ENCODE measurements around the gene DHX58. TPM values are rescaled to one million over a fixed set of nuclear protein-coding genes. Genes with fewer than 3 reads are reported as not detected.

Gene DHX58
- total RNA-seq, 1 experiment from 2014 or later: 9.7 TPM

GRCh38 chr17:42087736-42088705, 24.5 kb downstream of the DHX58 start:
- intact Hi-C loops (cut with micrococcal nuclease; ENCODE audit: unreplicated experiment) (no loop called here), in situ Hi-C loops (cut with HindIII; ENCODE audit: low pct_unique_long_range_greater_than_20kb, low sequenced_read_pairs) (no loop called here)
- CTCF ChIA-PET: no interaction called here
- POLR2A ChIA-PET: interaction anchor here (0.6 kb wide), 1 partner anchor 33 kb away, joined by 3 read pairs; the partner anchor contains the start of gene KAT2A
- no peaks in the 10 kb centered on the region for H3K9me3 ChIP-seq (ENCODE audit: control insufficient read depth, insufficient read depth, low read depth, low read length)
- TF ChIP-seq CTCF (IDR thresholded peaks at IDR 0.05) (no peak), SIN3A (IDR thresholded peaks at IDR 0.05; ENCODE audit: borderline replicate concordance, insufficient read depth, low read depth, low read length) (no peak), POLR2AphosphoS5 (IDR thresholded peaks at IDR 0.05; ENCODE audit: low read depth, low read length) (no peak), TCF7L2 (IDR thresholded peaks at IDR 0.05; ENCODE audit: low read depth, low read length) (no peak)
- TF ChIP-seq, protein P1, sequence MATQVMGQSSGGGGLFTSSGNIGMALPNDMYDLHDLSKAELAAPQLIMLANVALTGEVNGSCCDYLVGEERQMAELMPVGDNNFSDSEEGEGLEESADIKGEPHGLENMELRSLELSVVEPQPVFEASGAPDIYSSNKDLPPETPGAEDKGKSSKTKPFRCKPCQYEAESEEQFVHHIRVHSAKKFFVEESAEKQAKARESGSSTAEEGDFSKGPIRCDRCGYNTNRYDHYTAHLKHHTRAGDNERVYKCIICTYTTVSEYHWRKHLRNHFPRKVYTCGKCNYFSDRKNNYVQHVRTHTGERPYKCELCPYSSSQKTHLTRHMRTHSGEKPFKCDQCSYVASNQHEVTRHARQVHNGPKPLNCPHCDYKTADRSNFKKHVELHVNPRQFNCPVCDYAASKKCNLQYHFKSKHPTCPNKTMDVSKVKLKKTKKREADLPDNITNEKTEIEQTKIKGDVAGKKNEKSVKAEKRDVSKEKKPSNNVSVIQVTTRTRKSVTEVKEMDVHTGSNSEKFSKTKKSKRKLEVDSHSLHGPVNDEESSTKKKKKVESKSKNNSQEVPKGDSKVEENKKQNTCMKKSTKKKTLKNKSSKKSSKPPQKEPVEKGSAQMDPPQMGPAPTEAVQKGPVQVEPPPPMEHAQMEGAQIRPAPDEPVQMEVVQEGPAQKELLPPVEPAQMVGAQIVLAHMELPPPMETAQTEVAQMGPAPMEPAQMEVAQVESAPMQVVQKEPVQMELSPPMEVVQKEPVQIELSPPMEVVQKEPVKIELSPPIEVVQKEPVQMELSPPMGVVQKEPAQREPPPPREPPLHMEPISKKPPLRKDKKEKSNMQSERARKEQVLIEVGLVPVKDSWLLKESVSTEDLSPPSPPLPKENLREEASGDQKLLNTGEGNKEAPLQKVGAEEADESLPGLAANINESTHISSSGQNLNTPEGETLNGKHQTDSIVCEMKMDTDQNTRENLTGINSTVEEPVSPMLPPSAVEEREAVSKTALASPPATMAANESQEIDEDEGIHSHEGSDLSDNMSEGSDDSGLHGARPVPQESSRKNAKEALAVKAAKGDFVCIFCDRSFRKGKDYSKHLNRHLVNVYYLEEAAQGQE (IDR thresholded peaks at IDR 0.05; ENCODE audit: insufficient read depth in 1 of 2, low read depth in 2 of 2, low read length in 1 of 2): no peak
- H3K27me3 ChIP-seq (ENCODE audit: control insufficient read depth, insufficient read depth, low read length): no peaks in the 10 kb centered on the region
- H3K4me1 ChIP-seq (ENCODE audit: control insufficient read depth, insufficient read depth, low read length): no peaks in the 10 kb centered on the region
- H3K27ac ChIP-seq (ENCODE audit: low read length): no peak overlapping the region
- H3K36me3 ChIP-seq (ENCODE audit: control insufficient read depth, insufficient read depth, low read length): no peaks in the 10 kb centered on the region
- no TSS peak for BruUV-seq (replicated peaks)
- H3K4me3 ChIP-seq (ENCODE audit: low read depth in 2 of 2, low read length in 2 of 2): no peak overlapping the region
- DNase-seq (ENCODE audit: low read depth, low spot score): no peak
- ATAC-seq: no peak; the same call in 1 of the 2 replicates

DNA sequence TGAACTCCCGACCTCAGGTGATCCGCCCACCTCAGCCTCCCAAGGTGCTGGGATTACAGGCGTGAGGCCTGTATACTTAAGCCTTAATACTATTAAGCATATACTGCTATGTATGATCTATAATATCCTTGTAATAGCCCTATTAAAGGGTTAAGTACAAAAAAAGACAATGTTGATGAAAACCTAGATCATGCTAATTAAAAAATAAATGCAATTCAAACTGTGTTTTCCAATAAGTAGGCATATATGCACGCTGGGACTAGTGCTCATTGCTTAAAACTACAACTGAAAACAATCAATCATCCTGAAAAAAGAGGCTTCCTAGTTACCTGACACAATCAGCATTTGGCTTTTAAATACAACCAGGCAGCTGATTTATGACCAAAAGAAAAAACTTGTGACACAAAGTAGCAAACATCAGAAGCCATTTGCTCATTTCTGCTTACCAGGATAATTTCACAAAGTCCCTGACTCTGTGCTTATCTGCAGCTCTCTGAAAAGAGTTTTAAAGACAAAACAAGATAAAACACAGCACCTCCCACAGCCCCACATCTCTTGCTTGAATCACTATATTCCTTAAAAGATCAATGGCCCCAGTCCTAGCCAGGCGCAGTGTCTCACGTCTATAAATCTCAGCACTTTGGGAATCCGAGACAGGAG, 25.3 kb downstream of the DHX58 start:
- H3K27me3 ChIP-seq (ENCODE audit: control insufficient read depth, insufficient read depth, low read length): no peaks in the 10 kb centered on the region
- H3K4me3 ChIP-seq (ENCODE audit: low read depth in 2 of 2, low read length in 2 of 2): no peak overlapping the region
- intact Hi-C loops (cut with micrococcal nuclease; ENCODE audit: unreplicated experiment): no loop called here
- H3K4me1 ChIP-seq (ENCODE audit: control insufficient read depth, insufficient read depth, low read length): no peaks in the 10 kb centered on the region
- in situ Hi-C loops (cut with HindIII; ENCODE audit: low pct_unique_long_range_greater_than_20kb, low sequenced_read_pairs): no loop called here
- ChIA-PET CTCF (no interaction called here), POLR2A (no interaction called here)
- ATAC-seq: no peak
- DNase-seq (ENCODE audit: low read depth, low spot score): no peak
- no peaks in the 10 kb centered on the region for H3K36me3 ChIP-seq (ENCODE audit: control insufficient read depth, insufficient read depth, low read length)
- no TSS peak for BruUV-seq (replicated peaks)
- no peaks in the 10 kb centered on the region for H3K9me3 ChIP-seq (ENCODE audit: control insufficient read depth, insufficient read depth, low read depth, low read length)
- TF ChIP-seq TCF7L2 (IDR thresholded peaks at IDR 0.05; ENCODE audit: low read depth, low read length) (no peak), POLR2AphosphoS5 (IDR thresholded peaks at IDR 0.05; ENCODE audit: low read depth, low read length) (no peak), SIN3A (IDR thresholded peaks at IDR 0.05; ENCODE audit: borderline replicate concordance, insufficient read depth, low read depth, low read length) (no peak), CTCF (IDR thresholded peaks at IDR 0.05) (no peak)
- TF ChIP-seq, protein P1 (IDR thresholded peaks at IDR 0.05; ENCODE audit: insufficient read depth in 1 of 2, low read depth in 2 of 2, low read length in 1 of 2): no peak
- H3K27ac ChIP-seq (ENCODE audit: low read length): no peak overlapping the region
